ENCODE measurements around the gene PSMD6.

GRCh38 chr3:64042952-64043351 lies 19.7 kb upstream of the PSMD6 start:
- TF ChIP-seq CTCF (conservative IDR thresholded peaks at IDR 0.05) (no peak), ZFX (IDR thresholded peaks at IDR 0.05) (no peak)

Measured in C4-2B (cell line).